ENCODE measurements around the gene EFCAB14. TPM values are rescaled to one million over a fixed set of nuclear protein-coding genes. Genes with fewer than 3 reads are reported as not detected.
A peak's percentile ranks its signal among the peaks of the same experiment; 100 is the strongest.

EFCAB14 gene
- total RNA-seq, 4 donors from 2014 or later: 59.5 to 70.2 (median 62.8) TPM

DNA sequence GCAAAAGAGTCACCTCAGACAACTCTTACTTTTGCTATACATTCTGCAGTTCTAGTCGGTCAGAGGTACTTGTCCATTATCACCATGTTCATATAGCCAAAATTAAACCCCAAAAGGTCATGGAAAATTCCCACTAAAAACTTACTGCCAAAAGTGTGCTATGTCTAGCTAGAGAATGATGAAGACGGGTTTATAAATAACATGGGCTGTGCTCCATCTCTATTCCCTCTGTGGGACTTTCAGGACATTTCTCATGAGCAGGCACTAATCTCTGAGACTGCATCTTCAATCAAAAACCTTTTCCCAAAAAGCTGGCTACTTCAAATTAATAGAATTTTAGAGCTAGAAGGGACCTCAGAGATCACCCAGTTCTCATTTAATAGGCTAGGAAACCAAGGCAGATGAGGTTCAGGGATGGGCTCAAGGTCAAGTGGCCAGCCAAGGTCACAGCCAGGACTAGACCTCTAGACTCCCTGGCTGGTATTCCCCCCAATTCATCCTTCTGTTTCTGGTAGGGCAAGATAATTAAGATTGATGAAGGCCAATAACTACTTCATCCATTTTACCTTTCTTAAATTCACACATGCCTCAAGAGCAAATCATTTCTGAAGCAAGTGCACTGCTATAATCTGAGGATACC, 81.3 kb downstream of the EFCAB14 start:
- no peak for DNase-seq
- TF ChIP-seq, protein P1, sequence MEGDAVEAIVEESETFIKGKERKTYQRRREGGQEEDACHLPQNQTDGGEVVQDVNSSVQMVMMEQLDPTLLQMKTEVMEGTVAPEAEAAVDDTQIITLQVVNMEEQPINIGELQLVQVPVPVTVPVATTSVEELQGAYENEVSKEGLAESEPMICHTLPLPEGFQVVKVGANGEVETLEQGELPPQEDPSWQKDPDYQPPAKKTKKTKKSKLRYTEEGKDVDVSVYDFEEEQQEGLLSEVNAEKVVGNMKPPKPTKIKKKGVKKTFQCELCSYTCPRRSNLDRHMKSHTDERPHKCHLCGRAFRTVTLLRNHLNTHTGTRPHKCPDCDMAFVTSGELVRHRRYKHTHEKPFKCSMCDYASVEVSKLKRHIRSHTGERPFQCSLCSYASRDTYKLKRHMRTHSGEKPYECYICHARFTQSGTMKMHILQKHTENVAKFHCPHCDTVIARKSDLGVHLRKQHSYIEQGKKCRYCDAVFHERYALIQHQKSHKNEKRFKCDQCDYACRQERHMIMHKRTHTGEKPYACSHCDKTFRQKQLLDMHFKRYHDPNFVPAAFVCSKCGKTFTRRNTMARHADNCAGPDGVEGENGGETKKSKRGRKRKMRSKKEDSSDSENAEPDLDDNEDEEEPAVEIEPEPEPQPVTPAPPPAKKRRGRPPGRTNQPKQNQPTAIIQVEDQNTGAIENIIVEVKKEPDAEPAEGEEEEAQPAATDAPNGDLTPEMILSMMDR (IDR thresholded peaks at IDR 0.05 in 4 of 5, conservative IDR thresholded peaks at IDR 0.05 in 1 of 5): no peak
- TF ChIP-seq POLR2A (IDR thresholded peaks at IDR 0.05): no peak
- Histone ChIP-seq H3K27me3 (no peaks in the 10 kb centered on the region), H3K9me3 (no peaks in the 10 kb centered on the region), H3K27ac (peak overlapping the region; percentile 42 to 68 (median 61)), H3K36me3 (peaks cover 1 to 47% of the 10 kb centered on the region in 2 donors), H3K4me1 (peaks cover 9 to 14% of the 10 kb centered on the region in 2 donors), H3K4me3 (no peak overlapping the region)
- peak; percentile 64 to 66 for ATAC-seq
- in situ Hi-C loops (cut with MboI; ENCODE audit: low sequenced_read_pairs in 4 of 4): no loop called here
- intact Hi-C loops (cut with DNase I; ENCODE audit: low total_unique reads): no loop called here

DNA sequence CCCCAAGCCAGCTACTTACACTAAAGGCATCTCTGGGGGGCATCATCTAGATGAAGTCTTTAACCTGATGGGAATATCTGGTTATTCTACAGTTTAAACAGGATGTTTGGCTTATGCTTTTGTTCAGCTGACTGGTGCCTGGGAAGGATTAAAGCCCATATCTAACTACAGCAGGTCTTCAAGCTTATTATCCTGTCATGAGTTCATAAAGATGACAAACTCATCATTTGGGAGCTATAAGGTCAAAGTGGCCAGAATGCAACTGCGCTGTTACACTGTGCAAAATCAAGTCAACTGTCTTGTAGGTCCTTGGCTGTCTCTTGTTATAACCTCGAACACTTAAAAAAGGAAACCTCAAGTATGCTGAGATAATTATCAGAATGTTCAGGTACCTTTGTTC, 83.7 kb downstream of the EFCAB14 start:
- no peak overlapping the region for H3K27ac ChIP-seq
- no peak for DNase-seq
- in situ Hi-C loops (cut with MboI; ENCODE audit: low sequenced_read_pairs in 4 of 4): no loop called here
- no peaks in the 10 kb centered on the region for H3K27me3 ChIP-seq
- H3K36me3 ChIP-seq: peaks cover 5 to 59% of the 10 kb centered on the region in 2 donors
- H3K9me3 ChIP-seq: no peaks in the 10 kb centered on the region
- no peak for ATAC-seq
- peaks cover 9 to 13% of the 10 kb centered on the region in 2 donors for H3K4me1 ChIP-seq
- intact Hi-C loops (cut with DNase I; ENCODE audit: low total_unique reads): no loop called here
- TF ChIP-seq, protein P1 (IDR thresholded peaks at IDR 0.05 in 4 of 5, conservative IDR thresholded peaks at IDR 0.05 in 1 of 5): no peak
- TF ChIP-seq POLR2A (IDR thresholded peaks at IDR 0.05): no peak
- no peak overlapping the region for H3K4me3 ChIP-seq

DNA sequence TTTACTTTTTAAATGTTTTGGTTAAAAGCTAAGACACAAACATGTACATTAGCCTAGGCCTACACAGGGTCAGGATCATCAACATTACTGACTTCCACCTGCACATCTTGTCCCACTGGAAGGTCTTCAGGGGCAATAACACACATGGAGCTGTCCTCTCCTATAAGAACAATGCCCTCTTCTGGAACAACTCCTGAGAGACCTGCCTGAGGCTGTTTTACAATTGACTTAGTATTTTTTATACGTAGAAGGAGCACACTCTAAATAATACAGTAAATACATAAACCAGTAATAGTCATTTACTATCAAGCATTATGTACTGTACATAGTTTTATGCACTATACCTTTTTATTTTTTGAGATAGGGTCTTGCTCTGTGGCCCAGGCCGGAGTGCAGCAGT, 88.2 kb downstream of the EFCAB14 start:
- ATAC-seq (no peak), DNase-seq (no peak)
- no peak for TF ChIP-seq POLR2A (IDR thresholded peaks at IDR 0.05)
- TF ChIP-seq, protein P1 (IDR thresholded peaks at IDR 0.05 in 4 of 5, conservative IDR thresholded peaks at IDR 0.05 in 1 of 5): no peak
- no peak overlapping the region for H3K27ac ChIP-seq
- no peaks in the 10 kb centered on the region for H3K9me3 ChIP-seq
- no peaks in the 10 kb centered on the region for H3K27me3 ChIP-seq
- H3K4me1 ChIP-seq: no peaks in the 10 kb centered on the region
- H3K36me3 ChIP-seq: peaks cover 5 to 56% of the 10 kb centered on the region in 2 donors
- intact Hi-C loops (cut with DNase I; ENCODE audit: low total_unique reads) (no loop called here), in situ Hi-C loops (cut with MboI; ENCODE audit: low sequenced_read_pairs in 4 of 4) (no loop called here)
- no peak overlapping the region for H3K4me3 ChIP-seq

Other genes with a start within 250 kb of the EFCAB14 start
- not detected for gene DMBX1, start 229.3 kb downstream of the EFCAB14 start, total RNA-seq
- gene KNCN, start 167.5 kb downstream of the EFCAB14 start, total RNA-seq: not detected
- 10 to 100 TPM; 23.7 to 63.5 (median 43.4) TPM for gene MKNK1, start 114.8 kb downstream of the EFCAB14 start, total RNA-seq
- 10 to 100 TPM; 11.3 to 26.5 (median 23.3) TPM for gene MOB3C, start 102.3 kb downstream of the EFCAB14 start, total RNA-seq
- 100 to 1,000 TPM in 3 of 4 donors, 10 to 100 TPM in 1; 76.6 to 173 (median 135) TPM for gene ATPAF1, start 50.8 kb downstream of the EFCAB14 start, total RNA-seq
- not detected for gene TEX38, start 47.3 kb downstream of the EFCAB14 start, total RNA-seq
- gene CYP4B1, start 79.9 kb upstream of the EFCAB14 start, total RNA-seq: 10 to 100 TPM; 57.3 to 97.4 (median 70.0) TPM
- gene CYP4A11, start 222.4 kb upstream of the EFCAB14 start, total RNA-seq: under 1 TPM in 1 of 4 donors, not detected in 3; 0.91 TPM

Data from gastrocnemius medialis (tissue), 4 donors.